CD4-positive, alpha-beta T cell treated with Interferon gamma for 1 hour (primary cell): ENCODE measurements around the gene GADD45G.
A peak's percentile ranks its signal among the peaks of the same experiment; 100 is the strongest.

Experiments used
- DNase-seq: peaks from one replicate; pipeline ENCODE4 v3.0.0-alpha.2; 2020

Gene GADD45G

GRCh38 chr9:89592963-89593726 is 11.7 kb upstream of the GADD45G start:
- no peak for DNase-seq

GRCh38 chr9:89593727-89594427 is 10.9 kb upstream of the GADD45G start:
- DNase-seq, result peak; percentile 46

GRCh38 chr9:89594811-89595550 is 9.8 kb upstream of the GADD45G start:
- DNase-seq, result no peak

GRCh38 chr9:89595646-89596045 is 9.2 kb upstream of the GADD45G start:
- no peak for DNase-seq

- DNase-seq, result no peak
Observed at GRCh38 chr9:89596937-89597555, 7.8 kb upstream of the GADD45G start.

GRCh38 chr9:89597711-89598362 is 7.0 kb upstream of the GADD45G start:
- DNase-seq, result peak; percentile 38

- no peak for DNase-seq
Observed at GRCh38 chr9:89598363-89598713, 6.5 kb upstream of the GADD45G start.

- DNase-seq, result no peak
Observed at GRCh38 chr9:89598926-89599325, 5.9 kb upstream of the GADD45G start.

GRCh38 chr9:89600831-89601230 is 4.0 kb upstream of the GADD45G start:
- DNase-seq, result no peak

GRCh38 chr9:89601306-89601705 is 3.5 kb upstream of the GADD45G start:
- DNase-seq, result no peak

GRCh38 chr9:89601856-89602562 is 2.8 kb upstream of the GADD45G start:
- no peak for DNase-seq

- DNase-seq, result peak; percentile 78
Observed at GRCh38 chr9:89602978-89603766, 1.6 kb upstream of the GADD45G start.

GRCh38 chr9:89603767-89604665 is 796 bp upstream of the GADD45G start:
- peak; percentile 33 for DNase-seq

GRCh38 chr9:89605465-89606048 is 745 bp downstream of the GADD45G start:
- DNase-seq, result peak; percentile 14

- peak; percentile 34 for DNase-seq
Observed at GRCh38 chr9:89606049-89606623, 1.3 kb downstream of the GADD45G start.

- DNase-seq, result no peak
Observed at GRCh38 chr9:89606624-89607311, 2.0 kb downstream of the GADD45G start.

GRCh38 chr9:89608641-89609335 is 4.0 kb downstream of the GADD45G start:
- no peak for DNase-seq

- no peak for DNase-seq
Observed at GRCh38 chr9:89609426-89610006, 4.7 kb downstream of the GADD45G start.
